GM19324 (cell line): ENCODE measurements around the gene TBC1D9.

Experiments
- ATAC-seq: cut with Tn5 transposase; IDR thresholded peaks from one replicate; pipeline ENCODE4 v1.9.1; 2021; ENCODE audit warnings: mild to moderate bottlenecking, moderate library complexity; ENCODE audit not compliant: unreplicated experiment, low FRiP score

Gene TBC1D9

GRCh38 chr4:140726776-140727500 lies 29.2 kb downstream of the TBC1D9 start:
- ATAC-seq: no peak

GRCh38 chr4:140725556-140725955 lies 30.6 kb downstream of the TBC1D9 start:
- ATAC-seq: no peak

- no peak for ATAC-seq
Observed at GRCh38 chr4:140724760-140725159, 31.4 kb downstream of the TBC1D9 start.

GRCh38 chr4:140720387-140721304 lies 35.5 kb downstream of the TBC1D9 start:
- peak; percentile 45 for ATAC-seq

- peak; percentile 59 for ATAC-seq
Observed at GRCh38 chr4:140719686-140720085, 36.5 kb downstream of the TBC1D9 start.

GRCh38 chr4:140719022-140719421 lies 37.2 kb downstream of the TBC1D9 start:
- no peak for ATAC-seq

- no peak for ATAC-seq
Observed at GRCh38 chr4:140718241-140718952, 37.8 kb downstream of the TBC1D9 start.

GRCh38 chr4:140717313-140717712 lies 38.9 kb downstream of the TBC1D9 start:
- ATAC-seq: no peak

GRCh38 chr4:140715119-140715518 lies 41.1 kb downstream of the TBC1D9 start:
- no peak for ATAC-seq

- ATAC-seq: no peak
Observed at GRCh38 chr4:140711910-140712309, 44.3 kb downstream of the TBC1D9 start.

- no peak for ATAC-seq
Observed at GRCh38 chr4:140710908-140711622, 45.1 kb downstream of the TBC1D9 start.

GRCh38 chr4:140707325-140707724 lies 48.9 kb downstream of the TBC1D9 start:
- ATAC-seq: no peak

- no peak for ATAC-seq
Observed at GRCh38 chr4:140706665-140707064, 49.5 kb downstream of the TBC1D9 start.

GRCh38 chr4:140706276-140706625 lies 49.9 kb downstream of the TBC1D9 start:
- no peak for ATAC-seq

- no peak for ATAC-seq
Observed at GRCh38 chr4:140705625-140706275, 50.4 kb downstream of the TBC1D9 start.

- no peak for ATAC-seq
Observed at GRCh38 chr4:140704964-140705363, 51.2 kb downstream of the TBC1D9 start.

- no peak for ATAC-seq
Observed at GRCh38 chr4:140704392-140704960, 51.7 kb downstream of the TBC1D9 start.

GRCh38 chr4:140703463-140703862 lies 52.7 kb downstream of the TBC1D9 start:
- ATAC-seq: no peak

- ATAC-seq: no peak
Observed at GRCh38 chr4:140702096-140702757, 54.0 kb downstream of the TBC1D9 start.
